Mucosa of descending colon (tissue), 3 donors: ENCODE measurements around the gene LRRC8D. TPM values are rescaled to one million over a fixed set of nuclear protein-coding genes. Genes with fewer than 3 reads are reported as not detected.

ENCODE experiments used
- ATAC-seq: fragments of 200-7000 bp; cut with Tn5 transposase; one replicate; pipeline ENCODE4 v1.9.1; 2020; ENCODE audit warnings: mild to moderate bottlenecking, moderate library complexity
- DNase-seq, 3 donors: peaks; one replicate each; pipeline ENCODE4 v3.0.0-alpha.2; 2020
- H3K36me3 ChIP-seq: fragments of 200-600 bp; one replicate; pipeline ENCODE4 v1.8.0; 2021; ENCODE audit warnings: low read depth, mild to moderate bottlenecking
- H3K4me1 ChIP-seq: fragments of 200-600 bp; one replicate; pipeline ENCODE4 v1.8.0; 2021; ENCODE audit warnings: low read depth, mild to moderate bottlenecking
- H3K4me3 ChIP-seq: fragments of 200-600 bp; one replicate; pipeline ENCODE4 v1.8.0; 2021; ENCODE audit warnings: mild to moderate bottlenecking
- H3K9me3 ChIP-seq: fragments of 200-600 bp; one replicate; pipeline ENCODE4 v1.8.0; 2021; ENCODE audit warnings: mild to moderate bottlenecking
- intact Hi-C, 2 donors: fragments of 100-400 bp; cut with DNase I in 1 of 2; cut with micrococcal nuclease in 1 of 2; formaldehyde crosslinking; loops; one replicate each; pipeline versions ENCODE4 v1.11.0 to v1.11.1; 2022; cut with DNase I, micrococcal nuclease
- total RNA-seq, 3 donors: library from RNA; stranded (reverse); fragmentation: NEBNext Ultra II Directional in 2 of 3; extraction: Animal tissue kit (Norgen Biotek cat#: 25700) in 2 of 3; gene quantifications; one replicate each; pipeline versions ENCODE4 v1.2.1 to v1.2.4, GENCODE V29; 2021 to 2023
- TF ChIP-seq, protein P1 (sequence below): fragments of 200-600 bp; IDR thresholded peaks from one replicate; pipeline ENCODE4 v1.8.0; 2022; ENCODE audit warnings: antibody characterized with exemption, mild to moderate bottlenecking
- donor health status: DM: no; HTN: no; CAD: no; lungs with moderate emphysema.
- donor health status: DM: no; HTN: no; CAD: no.
- donor health status: DM: no; HTN: yes; CAD: no.

Gene LRRC8D
- total RNA-seq, 3 donors from 2014 or later: 22.8 to 43.3 (median 39.6) TPM

- ATAC-seq (no peak), DNase-seq (no peak)
- H3K4me3 ChIP-seq: no peak overlapping the region
- no peaks in the 10 kb centered on the region for H3K9me3 ChIP-seq
- TF ChIP-seq, protein P1, sequence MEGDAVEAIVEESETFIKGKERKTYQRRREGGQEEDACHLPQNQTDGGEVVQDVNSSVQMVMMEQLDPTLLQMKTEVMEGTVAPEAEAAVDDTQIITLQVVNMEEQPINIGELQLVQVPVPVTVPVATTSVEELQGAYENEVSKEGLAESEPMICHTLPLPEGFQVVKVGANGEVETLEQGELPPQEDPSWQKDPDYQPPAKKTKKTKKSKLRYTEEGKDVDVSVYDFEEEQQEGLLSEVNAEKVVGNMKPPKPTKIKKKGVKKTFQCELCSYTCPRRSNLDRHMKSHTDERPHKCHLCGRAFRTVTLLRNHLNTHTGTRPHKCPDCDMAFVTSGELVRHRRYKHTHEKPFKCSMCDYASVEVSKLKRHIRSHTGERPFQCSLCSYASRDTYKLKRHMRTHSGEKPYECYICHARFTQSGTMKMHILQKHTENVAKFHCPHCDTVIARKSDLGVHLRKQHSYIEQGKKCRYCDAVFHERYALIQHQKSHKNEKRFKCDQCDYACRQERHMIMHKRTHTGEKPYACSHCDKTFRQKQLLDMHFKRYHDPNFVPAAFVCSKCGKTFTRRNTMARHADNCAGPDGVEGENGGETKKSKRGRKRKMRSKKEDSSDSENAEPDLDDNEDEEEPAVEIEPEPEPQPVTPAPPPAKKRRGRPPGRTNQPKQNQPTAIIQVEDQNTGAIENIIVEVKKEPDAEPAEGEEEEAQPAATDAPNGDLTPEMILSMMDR: no peak
- no peaks in the 10 kb centered on the region for H3K36me3 ChIP-seq
- intact Hi-C loops: no loop called here
- H3K4me1 ChIP-seq: no peaks in the 10 kb centered on the region
Measured at GRCh38 chr1:89934461-89934860, 113.6 kb downstream of the LRRC8D start.

- no peak for ATAC-seq
- no peak for DNase-seq
- H3K9me3 ChIP-seq: no peaks in the 10 kb centered on the region
Measured at GRCh38 chr1:89935235-89935634, 114.4 kb downstream of the LRRC8D start.

GRCh38 chr1:89936694-89937093 is 115.9 kb downstream of the LRRC8D start:
- Histone ChIP-seq H3K4me3 (no peak overlapping the region), H3K4me1 (no peaks in the 10 kb centered on the region), H3K9me3 (no peaks in the 10 kb centered on the region), H3K36me3 (no peaks in the 10 kb centered on the region)
- TF ChIP-seq, protein P1: no peak
- intact Hi-C loops: no loop called here
- no peak for ATAC-seq
- no peak for DNase-seq

More at GRCh38 chr1:89935235-89935634, 114.4 kb downstream of the LRRC8D start:
- Histone ChIP-seq H3K4me1 (no peaks in the 10 kb centered on the region), H3K4me3 (no peak overlapping the region), H3K36me3 (no peaks in the 10 kb centered on the region)
- intact Hi-C loops: no loop called here
- TF ChIP-seq, protein P1: no peak

GRCh38 chr1:89938171-89939055 is 117.6 kb downstream of the LRRC8D start:
- no peak overlapping the region for H3K4me3 ChIP-seq
- H3K36me3 ChIP-seq: no peaks in the 10 kb centered on the region
- TF ChIP-seq, protein P1: no peak
- intact Hi-C loops: no loop called here
- no peaks in the 10 kb centered on the region for H3K9me3 ChIP-seq
- no peaks in the 10 kb centered on the region for H3K4me1 ChIP-seq
- DNase-seq (no peak), ATAC-seq (no peak)

GRCh38 chr1:89939059-89939570 is 118.3 kb downstream of the LRRC8D start:
- H3K4me3 ChIP-seq: no peak overlapping the region
- H3K9me3 ChIP-seq: no peaks in the 10 kb centered on the region
- H3K4me1 ChIP-seq: peaks cover 3% of the 10 kb centered on the region
- DNase-seq (no peak), ATAC-seq (no peak)
- TF ChIP-seq, protein P1: no peak
- intact Hi-C loops: no loop called here
- no peaks in the 10 kb centered on the region for H3K36me3 ChIP-seq
